HG02970 (cell line): ENCODE measurements around the gene VPS13D.
"Not testable (repeated sequence)": the region's sequence is repeated elsewhere in the genome, so short reads cannot be mapped to it uniquely, and the experiment has no call there.

Experiments used
- ATAC-seq: cut with Tn5 transposase; IDR thresholded peaks from one replicate; pipeline ENCODE4 v1.9.1; 2021; ENCODE audit warnings: mild to moderate bottlenecking, moderate library complexity, moderate number of reproducible peaks; ENCODE audit not compliant: unreplicated experiment, low FRiP score

VPS13D gene

GRCh38 chr1:12196641-12197482 is 33.0 kb upstream of the VPS13D start:
- ATAC-seq: no peak

- ATAC-seq: no peak
Measured at GRCh38 chr1:12197483-12197880, 32.3 kb upstream of the VPS13D start.

- ATAC-seq: no peak
Measured at GRCh38 chr1:12200208-12200607, 29.6 kb upstream of the VPS13D start.

- ATAC-seq: no peak
Measured at GRCh38 chr1:12201352-12202189, 28.3 kb upstream of the VPS13D start.

- no peak for ATAC-seq
Measured at GRCh38 chr1:12202190-12202497, 27.7 kb upstream of the VPS13D start.

- ATAC-seq: no peak
Measured at GRCh38 chr1:12202577-12202976, 27.3 kb upstream of the VPS13D start.

GRCh38 chr1:12203216-12204007 is 26.4 kb upstream of the VPS13D start:
- no peak for ATAC-seq

- ATAC-seq: no peak
Measured at GRCh38 chr1:12204140-12204539, 25.7 kb upstream of the VPS13D start.

GRCh38 chr1:12204754-12205658 is 24.8 kb upstream of the VPS13D start:
- ATAC-seq: no peak

- no peak for ATAC-seq
Measured at GRCh38 chr1:12206238-12206637, 23.6 kb upstream of the VPS13D start.

- ATAC-seq: no peak
Measured at GRCh38 chr1:12206792-12207424, 22.9 kb upstream of the VPS13D start.

GRCh38 chr1:12208271-12208670 is 21.6 kb upstream of the VPS13D start:
- ATAC-seq: no peak

GRCh38 chr1:12208764-12209494 is 20.9 kb upstream of the VPS13D start:
- ATAC-seq: no peak

GRCh38 chr1:12209495-12209832 is 20.4 kb upstream of the VPS13D start:
- no peak for ATAC-seq

- ATAC-seq: no peak
Measured at GRCh38 chr1:12215118-12215961, 14.5 kb upstream of the VPS13D start.

GRCh38 chr1:12219800-12220199 is 10.0 kb upstream of the VPS13D start:
- no peak for ATAC-seq

- ATAC-seq: no peak
Measured at GRCh38 chr1:12220890-12221289, 8.9 kb upstream of the VPS13D start.

GRCh38 chr1:12222700-12223099 is 7.1 kb upstream of the VPS13D start:
- not testable (repeated sequence) for ATAC-seq
